GM19239 (cell line): ENCODE data around the gene SLC12A2.

Source experiments
- DNase-seq: peaks from one replicate; pipeline ENCODE4 v3.0.0; 2011; ENCODE audit warnings: low spot score; ENCODE audit not compliant: insufficient read length
- FAIRE-seq: peaks from 2 replicates; lab custom pipeline; 2011; peaks lifted over from hg19 to GRCh38; lab: Jason Lieb, UNC

Gene SLC12A2

GRCh38 chr5:128093368-128093767 is 9.8 kb downstream of the SLC12A2 start:
- no peak for DNase-seq
- FAIRE-seq = no peak

GRCh38 chr5:128097224-128097623 is 13.7 kb downstream of the SLC12A2 start:
- DNase-seq (no peak), FAIRE-seq (peak; percentile 42)

GRCh38 chr5:128097781-128098180 is 14.2 kb downstream of the SLC12A2 start:
- no peak for FAIRE-seq
- DNase-seq = no peak

- no peak for FAIRE-seq
- no peak for DNase-seq
These were observed 16.4 kb downstream of the SLC12A2 start for GRCh38 chr5:128099944-128100343.

- DNase-seq (no peak), FAIRE-seq (no peak)
These were observed 17.4 kb downstream of the SLC12A2 start for GRCh38 chr5:128100860-128101557.

- FAIRE-seq (no peak), DNase-seq (no peak)
These were observed 18.1 kb downstream of the SLC12A2 start for GRCh38 chr5:128101676-128102075.

- FAIRE-seq = no peak
- no peak for DNase-seq
These were observed 21.6 kb downstream of the SLC12A2 start for GRCh38 chr5:128105203-128105602.

- FAIRE-seq (no peak), DNase-seq (no peak)
These were observed 25.6 kb downstream of the SLC12A2 start for GRCh38 chr5:128109138-128109537.

GRCh38 chr5:128109766-128110165 is 26.2 kb downstream of the SLC12A2 start:
- DNase-seq = no peak
- FAIRE-seq = no peak

- peak; percentile 39 for FAIRE-seq
- DNase-seq = no peak
These were observed 28.4 kb downstream of the SLC12A2 start for GRCh38 chr5:128111818-128112448.

GRCh38 chr5:128116445-128116844 is 32.9 kb downstream of the SLC12A2 start:
- FAIRE-seq (peak; percentile 39), DNase-seq (no peak)

- no peak for DNase-seq
- no peak for FAIRE-seq
These were observed 34.6 kb downstream of the SLC12A2 start for GRCh38 chr5:128118214-128118613.

GRCh38 chr5:128121651-128122050 is 38.1 kb downstream of the SLC12A2 start:
- DNase-seq (no peak), FAIRE-seq (peak; percentile 31)

- FAIRE-seq (no peak), DNase-seq (no peak)
These were observed 40.4 kb downstream of the SLC12A2 start for GRCh38 chr5:128123936-128124335.

- FAIRE-seq (no peak), DNase-seq (no peak)
These were observed 42.7 kb downstream of the SLC12A2 start for GRCh38 chr5:128126241-128126640.

- DNase-seq (no peak), FAIRE-seq (peak; percentile 31)
These were observed 48.9 kb downstream of the SLC12A2 start for GRCh38 chr5:128132499-128132898.

GRCh38 chr5:128135286-128135685 is 51.7 kb downstream of the SLC12A2 start:
- FAIRE-seq = no peak

GRCh38 chr5:128143911-128144310 is 60.3 kb downstream of the SLC12A2 start:
- DNase-seq (no peak), FAIRE-seq (peak; percentile 23)

More at GRCh38 chr5:128135286-128135685, 51.7 kb downstream of the SLC12A2 start:
- no peak for DNase-seq

- FAIRE-seq = no peak
- no peak for DNase-seq
These were observed 60.9 kb downstream of the SLC12A2 start for GRCh38 chr5:128144491-128144890.

- FAIRE-seq (no peak), DNase-seq (no peak)
These were observed 63.1 kb downstream of the SLC12A2 start for GRCh38 chr5:128146671-128147070.

- DNase-seq = no peak
- no peak for FAIRE-seq
These were observed 71.4 kb downstream of the SLC12A2 start for GRCh38 chr5:128154943-128155342.

GRCh38 chr5:128155776-128156175 is 72.2 kb downstream of the SLC12A2 start:
- DNase-seq (no peak), FAIRE-seq (no peak)
